Muscle of arm (tissue), 12 donors: ENCODE data around the gene ABHD4. TPM values are rescaled to one million over a fixed set of nuclear protein-coding genes. Genes with fewer than 3 reads are reported as not detected.
"Not testable (repeated sequence)": the region's sequence is repeated elsewhere in the genome, so short reads cannot be mapped to it uniquely, and the experiment has no call there.

ENCODE experiments used
- DNase-seq: peaks from one replicate; pipeline ENCODE4 v3.0.0-alpha.2; 2013
- polyA plus RNA-seq, 12 donors: library from polyadenylated mRNA; unstranded; fragments of 120-200 nt; gene quantifications; one replicate each; pipeline ENCODE4 v1.2.1, GENCODE V29; 2013; ENCODE audit not compliant: insufficient read length in 12 of 12

ABHD4 gene
- polyA plus RNA-seq, 12 donors, result 11.6 to 25.3 (median 15.6) TPM; not detected in 1

GRCh38 chr14:22622255-22622654, 24.2 kb downstream of the ABHD4 start:
- DNase-seq, result no peak

- no peak for DNase-seq
These were observed 24.9 kb downstream of the ABHD4 start for GRCh38 chr14:22623047-22623446.

GRCh38 chr14:22626590-22626989, 28.5 kb downstream of the ABHD4 start:
- no peak for DNase-seq

- DNase-seq, result no peak
These were observed 29.6 kb downstream of the ABHD4 start for GRCh38 chr14:22627506-22628263.

GRCh38 chr14:22629361-22629760, 31.3 kb downstream of the ABHD4 start:
- DNase-seq, result no peak

GRCh38 chr14:22630066-22630465, 32.0 kb downstream of the ABHD4 start:
- no peak for DNase-seq

GRCh38 chr14:22630486-22630885, 32.4 kb downstream of the ABHD4 start:
- no peak for DNase-seq

- DNase-seq, result no peak
These were observed 36.3 kb downstream of the ABHD4 start for GRCh38 chr14:22634233-22634900.

GRCh38 chr14:22635980-22636379, 37.9 kb downstream of the ABHD4 start:
- DNase-seq, result not testable (repeated sequence)

GRCh38 chr14:22640192-22640591, 42.1 kb downstream of the ABHD4 start:
- no peak for DNase-seq

- no peak for DNase-seq
These were observed 43.7 kb downstream of the ABHD4 start for GRCh38 chr14:22641846-22642245.

GRCh38 chr14:22644305-22644635, 46.2 kb downstream of the ABHD4 start, which contains the start of gene OR6J1:
Gene OR6J1, minus strand, starts transcription at chr14:22644352. Its CDS starts 9,541 bp downstream, at chr14:22634811.
- DNase-seq, result no peak

GRCh38 chr14:22646570-22647254, 48.6 kb downstream of the ABHD4 start:
- no peak for DNase-seq

- no peak for DNase-seq
These were observed 50.4 kb downstream of the ABHD4 start for GRCh38 chr14:22648506-22648905.

GRCh38 chr14:22650046-22650739, 52.1 kb downstream of the ABHD4 start:
- DNase-seq, result no peak

- no peak for DNase-seq
These were observed 52.9 kb downstream of the ABHD4 start for GRCh38 chr14:22650960-22651521.

GRCh38 chr14:22651586-22651985, 53.5 kb downstream of the ABHD4 start:
- DNase-seq, result no peak

- peak; percentile 44 for DNase-seq
These were observed 55.0 kb downstream of the ABHD4 start for GRCh38 chr14:22653012-22653621.

- no peak for DNase-seq
These were observed 58.1 kb downstream of the ABHD4 start for GRCh38 chr14:22656226-22656625.

GRCh38 chr14:22656945-22657731, 59.0 kb downstream of the ABHD4 start:
- DNase-seq, result no peak

GRCh38 chr14:22657861-22658260, 59.8 kb downstream of the ABHD4 start:
- no peak for DNase-seq
